Measurements from ENCODE around the gene CNTNAP4. TPM values are rescaled to one million over a fixed set of nuclear protein-coding genes. Genes with fewer than 3 reads are reported as not detected.

CNTNAP4 gene
- total RNA-seq, 1 donor = 2.4 TPM

DNA sequence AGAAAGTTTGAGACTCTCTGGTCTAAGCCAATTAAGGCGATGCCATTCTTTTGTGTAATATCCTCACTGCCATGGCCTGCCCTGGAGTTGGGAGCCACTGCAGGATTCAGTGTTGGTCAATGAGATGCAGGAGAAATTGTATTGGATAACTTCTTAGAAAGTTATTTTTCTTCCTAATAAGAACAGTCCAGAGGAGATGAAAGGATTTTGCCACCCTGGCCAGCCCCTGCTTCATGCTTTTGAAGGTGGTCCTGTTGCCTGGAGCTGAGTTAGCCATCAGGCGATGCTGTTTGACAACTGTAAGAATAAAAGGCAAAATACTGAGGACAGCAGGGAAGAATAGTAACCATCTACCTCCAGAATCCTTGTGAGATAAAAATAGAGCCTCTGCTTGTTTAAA, 35.4 kb upstream of the CNTNAP4 start:
- H3K4me3 ChIP-seq (ENCODE audit: low read depth, low read length) = no peak overlapping the region
- TF ChIP-seq, protein P1, sequence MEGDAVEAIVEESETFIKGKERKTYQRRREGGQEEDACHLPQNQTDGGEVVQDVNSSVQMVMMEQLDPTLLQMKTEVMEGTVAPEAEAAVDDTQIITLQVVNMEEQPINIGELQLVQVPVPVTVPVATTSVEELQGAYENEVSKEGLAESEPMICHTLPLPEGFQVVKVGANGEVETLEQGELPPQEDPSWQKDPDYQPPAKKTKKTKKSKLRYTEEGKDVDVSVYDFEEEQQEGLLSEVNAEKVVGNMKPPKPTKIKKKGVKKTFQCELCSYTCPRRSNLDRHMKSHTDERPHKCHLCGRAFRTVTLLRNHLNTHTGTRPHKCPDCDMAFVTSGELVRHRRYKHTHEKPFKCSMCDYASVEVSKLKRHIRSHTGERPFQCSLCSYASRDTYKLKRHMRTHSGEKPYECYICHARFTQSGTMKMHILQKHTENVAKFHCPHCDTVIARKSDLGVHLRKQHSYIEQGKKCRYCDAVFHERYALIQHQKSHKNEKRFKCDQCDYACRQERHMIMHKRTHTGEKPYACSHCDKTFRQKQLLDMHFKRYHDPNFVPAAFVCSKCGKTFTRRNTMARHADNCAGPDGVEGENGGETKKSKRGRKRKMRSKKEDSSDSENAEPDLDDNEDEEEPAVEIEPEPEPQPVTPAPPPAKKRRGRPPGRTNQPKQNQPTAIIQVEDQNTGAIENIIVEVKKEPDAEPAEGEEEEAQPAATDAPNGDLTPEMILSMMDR (IDR thresholded peaks at IDR 0.05; ENCODE audit: insufficient read depth, low read length) = no peak
- DNase-seq (ENCODE audit: low read depth) = no peak

DNA sequence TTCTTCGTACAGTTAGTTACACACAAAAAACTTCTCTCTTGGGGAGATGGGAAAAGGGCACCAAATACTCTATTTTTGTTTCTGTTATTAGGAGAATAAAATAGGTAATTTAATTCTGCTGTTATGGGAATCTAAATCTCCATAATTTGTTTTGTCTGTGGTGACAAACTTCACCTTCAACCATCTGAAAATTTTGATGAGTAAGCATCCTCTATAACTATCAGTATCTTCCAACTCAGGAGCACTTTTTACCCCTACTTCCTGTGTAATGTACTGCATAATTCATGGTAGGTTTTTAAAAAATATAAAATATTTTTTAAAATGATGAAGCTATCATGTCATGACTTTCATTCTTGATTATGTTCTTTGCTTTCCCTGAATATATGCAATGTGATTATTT, 33.6 kb upstream of the CNTNAP4 start:
- no peak overlapping the region for H3K4me3 ChIP-seq (ENCODE audit: low read depth, low read length)
- no peak for DNase-seq (ENCODE audit: low read depth)
- TF ChIP-seq, protein P1 (IDR thresholded peaks at IDR 0.05; ENCODE audit: insufficient read depth, low read length) = no peak

DNA sequence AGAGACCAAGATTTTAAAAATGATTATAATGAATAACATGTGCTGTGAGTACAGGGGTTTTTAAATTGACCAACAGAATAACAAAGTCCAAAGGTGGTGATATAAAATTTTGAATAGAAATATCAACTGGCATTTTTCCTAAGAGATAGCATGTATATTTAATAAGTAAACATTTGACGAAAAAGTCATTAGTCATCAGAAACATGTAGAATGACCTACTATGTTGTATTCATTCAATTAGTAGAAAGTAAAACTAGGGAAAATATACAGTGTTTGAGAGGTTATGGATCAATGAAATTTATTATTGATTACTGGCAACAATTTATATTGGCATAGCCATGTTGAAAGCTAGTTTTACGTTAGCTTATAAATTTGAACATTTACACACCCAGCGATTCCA, 30.6 kb upstream of the CNTNAP4 start:
- DNase-seq (ENCODE audit: low read depth) = no peak
- TF ChIP-seq, protein P1 (IDR thresholded peaks at IDR 0.05; ENCODE audit: insufficient read depth, low read length) = no peak

DNA sequence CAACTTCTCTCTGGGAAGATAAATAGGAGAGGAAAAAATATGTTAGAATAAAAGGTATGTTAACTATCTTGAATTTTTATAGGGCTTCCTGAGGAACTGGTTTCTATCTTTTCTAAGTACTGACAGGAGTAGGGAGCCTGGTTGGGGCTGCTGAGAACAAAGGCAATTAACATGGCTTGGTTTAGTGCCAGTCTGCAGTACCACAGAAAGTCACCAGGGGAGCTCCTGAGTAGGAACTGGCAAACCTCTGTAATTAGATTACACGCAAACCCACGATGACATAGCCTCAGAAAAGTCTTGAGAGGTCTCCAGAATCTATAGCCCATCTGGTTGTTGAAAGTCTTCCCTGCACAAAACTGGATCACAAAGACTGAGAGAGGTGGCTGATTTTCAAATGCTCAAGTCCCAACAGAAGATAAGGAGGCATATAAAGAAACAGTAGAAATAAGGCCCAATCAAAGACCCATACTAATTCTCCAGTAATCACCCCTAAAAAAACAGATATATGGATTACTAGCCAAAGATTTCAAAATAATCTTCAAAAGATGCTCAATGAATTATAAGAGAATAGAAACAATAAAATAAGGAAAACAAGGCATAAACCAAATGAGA, 11.7 kb upstream of the CNTNAP4 start:
- DNase-seq (ENCODE audit: low read depth) = peak; percentile 25
- H3K4me3 ChIP-seq (ENCODE audit: low read depth, low read length) = no peak overlapping the region
- TF ChIP-seq, protein P1 (IDR thresholded peaks at IDR 0.05; ENCODE audit: insufficient read depth, low read length) = peak; percentile 61

More for the DNA sequence above, 30.6 kb upstream of the CNTNAP4 start:
- no peak overlapping the region for H3K4me3 ChIP-seq (ENCODE audit: low read depth, low read length)

GRCh38 chr16:76268824-76269223, 8.4 kb upstream of the CNTNAP4 start:
- no peak for DNase-seq (ENCODE audit: low read depth)
- H3K4me3 ChIP-seq (ENCODE audit: low read depth, low read length) = no peak overlapping the region
- TF ChIP-seq, protein P1 (IDR thresholded peaks at IDR 0.05; ENCODE audit: insufficient read depth, low read length) = no peak

DNA sequence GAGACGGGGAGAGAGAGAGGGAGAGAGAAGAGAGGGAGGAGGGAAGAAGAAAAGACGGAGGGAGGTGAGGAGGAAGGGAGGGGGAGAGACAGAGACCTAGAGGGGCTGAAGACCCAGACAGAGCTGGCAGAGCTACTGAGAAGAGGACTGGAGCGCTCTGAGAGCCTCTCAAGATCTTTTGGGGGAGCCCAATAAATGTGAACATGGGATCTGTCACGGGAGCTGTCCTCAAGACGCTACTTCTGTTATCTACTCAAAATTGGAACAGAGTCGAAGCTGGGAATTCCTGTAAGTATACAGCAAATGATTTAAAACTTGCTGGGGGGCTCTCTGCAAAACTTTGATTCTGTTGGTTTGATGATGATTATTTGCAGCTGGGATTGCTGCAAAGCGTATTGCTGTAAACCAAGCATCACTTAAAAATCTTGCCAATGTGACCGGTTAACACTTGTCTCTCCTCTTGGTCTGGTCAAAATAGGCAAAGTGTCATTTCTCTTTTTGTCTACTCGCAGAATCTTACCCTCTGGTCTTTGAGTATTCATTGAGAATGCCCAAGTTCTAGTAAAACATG, 344 bp downstream of the CNTNAP4 start:
- DNase-seq (ENCODE audit: low read depth) = no peak
- H3K4me3 ChIP-seq (ENCODE audit: low read depth, low read length) = no peak overlapping the region
- TF ChIP-seq, protein P1 (IDR thresholded peaks at IDR 0.05; ENCODE audit: insufficient read depth, low read length) = no peak

- TF ChIP-seq, protein P1 (IDR thresholded peaks at IDR 0.05; ENCODE audit: insufficient read depth, low read length) = no peak
- no peak for DNase-seq (ENCODE audit: low read depth)
- H3K4me3 ChIP-seq (ENCODE audit: low read depth, low read length) = no peak overlapping the region
These were observed 885 bp downstream of the CNTNAP4 start for GRCh38 chr16:76278086-76278485.
